Measurements from ENCODE around the gene SEPTIN10. TPM values are rescaled to one million over a fixed set of nuclear protein-coding genes. Genes with fewer than 3 reads are reported as not detected.

The SEPTIN10 gene
- total and polyA plus RNA-seq, 2 of the 8 experiments (the other 6 are each of a cell fraction or from before 2014, with no cell fraction given) = 23.7 to 101 TPM

DNA sequence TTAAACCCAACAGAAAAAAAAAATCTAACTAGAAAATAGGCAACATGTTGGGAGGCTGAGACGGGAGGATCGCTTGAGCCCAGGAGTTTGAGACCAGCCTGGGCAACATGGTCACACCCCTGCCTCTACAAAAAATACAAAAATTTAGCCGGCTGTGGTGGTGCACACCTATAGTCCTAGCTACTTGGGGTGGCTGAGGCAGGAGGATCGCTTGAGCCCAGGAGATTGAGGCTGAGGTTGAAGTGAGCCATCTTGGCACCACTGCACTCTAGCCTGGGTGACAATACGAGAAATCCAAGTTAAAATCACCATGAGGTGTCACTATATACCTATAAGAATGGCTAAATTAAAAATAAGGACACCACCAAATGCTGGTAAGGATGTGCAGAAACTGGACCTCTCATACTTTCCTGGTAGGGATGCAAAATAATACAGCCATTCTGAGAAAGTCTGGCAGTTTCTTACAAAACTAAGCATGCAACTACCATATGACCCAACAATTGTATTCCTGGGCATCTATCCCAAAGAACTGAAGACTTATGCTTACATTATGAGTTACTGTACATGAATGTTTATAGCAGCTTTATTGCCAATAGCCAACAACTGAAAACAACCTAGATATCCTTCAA, 2.2 kb downstream of the SEPTIN10 start:
- no peak overlapping the region for H3K56ac ChIP-seq (replicated peaks; ENCODE audit: insufficient read length, low read depth, low read length)
- H2AK5ac ChIP-seq (ENCODE audit: low read depth, low read length) = no peak overlapping the region
- no peak overlapping the region for H4K5ac ChIP-seq (ENCODE audit: insufficient read length, low read depth, low read length)
- H2BK20ac ChIP-seq (ENCODE audit: low read length) = no peak overlapping the region
- H3K4me2 ChIP-seq (ENCODE audit: insufficient read depth in 1 of 2, low read depth in 2 of 2, low read length in 2 of 2) = peak overlapping the region; percentile 68 to 74; a peak in 3 of 4 replicates
- no peak overlapping the region for H2BK12ac ChIP-seq (ENCODE audit: low read depth, low read length)
- H3K36me3 ChIP-seq (ENCODE audit: control insufficient read depth in 2 of 4, insufficient read depth in 4 of 4, low read length in 3 of 4) = no peaks in the 10 kb centered on the region
- no peak overlapping the region for H3K4ac ChIP-seq (replicated peaks; ENCODE audit: insufficient read length, low read depth, low read length)
- no peak overlapping the region for H3K23ac ChIP-seq (ENCODE audit: insufficient read length)
- H2BK5ac ChIP-seq (ENCODE audit: low read depth, low read length) = no peak overlapping the region
- H3K4me1 ChIP-seq (replicated peaks in 1 of 4; ENCODE audit: control insufficient read depth in 3 of 4, insufficient read depth in 4 of 4, low read length in 3 of 4) = peaks cover 0 to 17% (median 8%) of the 10 kb centered on the region in 4 experiments; a peak in 5 of 7 replicates
- H3K23me2 ChIP-seq (ENCODE audit: low read depth, low read length) = peaks cover 12% of the 10 kb centered on the region
- no peak overlapping the region for H3K27ac ChIP-seq (ENCODE audit: low read depth, low read length)
- FAIRE-seq = no peak
- peak; percentile 3 to 18; a peak in 1 of 4 replicates for TF ChIP-seq RAD21 (IDR thresholded peaks at IDR 0.05 in 1 of 2, conservative IDR thresholded peaks at IDR 0.05 in 1 of 2; ENCODE audit: low read depth in 2 of 2, low read length in 2 of 2)
- TF ChIP-seq ZNF274 (IDR thresholded peaks at IDR 0.05; ENCODE audit: borderline replicate concordance, extremely low read depth, low read length) = no peak
- H2BK120ac ChIP-seq (replicated peaks; ENCODE audit: low read depth, low read length) = no peak overlapping the region
- peaks cover 0 to 12% of the 10 kb centered on the region in 2 experiments for H4K20me1 ChIP-seq (replicated peaks in 1 of 2; ENCODE audit: control insufficient read depth in 1 of 2, insufficient read depth in 2 of 2, low read length in 2 of 2)
- POLR2A ChIA-PET (ENCODE audit: partially characterized antibody) = no interaction called here
- H3K27me3 ChIP-seq (replicated peaks in 1 of 4; ENCODE audit: control insufficient read depth in 3 of 4, extremely low read depth in 1 of 4, insufficient read depth in 3 of 4, low read length in 3 of 4) = peaks cover 0 to 17% (median 11%) of the 10 kb centered on the region in 4 experiments; a peak in 5 of 7 replicates
- H2BK15ac ChIP-seq (ENCODE audit: low read length) = no peak overlapping the region
- 72% methylated on average over 5 of the region's 5 CpGs; no CpG with 5 or more reads in 1 of the 2 experiments for WGBS, 2 experiments (ENCODE audit: extremely low coverage in 1 of 2, insufficient coverage in 1 of 2, insufficient read length in 1 of 2, insufficient replicate concordance in 2 of 2, low coverage in 1 of 2, low lambda C conversion rate in 2 of 2, missing lambda C conversion rate in 1 of 2)
- DNase-seq (ENCODE audit: low read depth in 1 of 2, low spot score in 2 of 2) = no peak
- no peak overlapping the region; the same call in 1 of the 2 replicates for H4K8ac ChIP-seq (ENCODE audit: extremely low read depth, insufficient read depth, low read length)
- no peak overlapping the region for H3K9ac ChIP-seq (replicated peaks in 1 of 4; ENCODE audit: extremely low read depth in 1 of 4, low read depth in 3 of 4, low read length in 3 of 4)
- CTCF ChIA-PET (ENCODE audit: partially characterized antibody) = interaction anchor here (1.8 kb wide), 1 partner anchor 9 kb away, joined by 6 read pairs; no protein-coding TSS in a partner anchor
- H2AFZ ChIP-seq (ENCODE audit: low read length) = no peak overlapping the region
- H3K14ac ChIP-seq (ENCODE audit: insufficient read length) = no peak overlapping the region
- no peak overlapping the region for H4K91ac ChIP-seq (replicated peaks; ENCODE audit: insufficient read length, low read length)
- no peak overlapping the region for H3K18ac ChIP-seq (ENCODE audit: extremely low read depth, low read length)
- no peaks in the 10 kb centered on the region for H3K9me3 ChIP-seq (ENCODE audit: insufficient read depth in 2 of 2, low read depth in 1 of 2, low read length in 1 of 2)
- H3K79me2 ChIP-seq (ENCODE audit: control insufficient read depth in 1 of 2, insufficient read depth in 2 of 2, low read length in 2 of 2) = peaks cover 12 to 76% of the 10 kb centered on the region in 2 experiments
- peaks cover 2% of the 10 kb centered on the region; the same call in 1 of the 2 replicates for H3K79me1 ChIP-seq (ENCODE audit: low read depth, low read length)
- H3K4me3 ChIP-seq (ENCODE audit: extremely low read depth in 1 of 4, insufficient read depth in 2 of 4, low read depth in 3 of 4, low read length in 4 of 4) = peak overlapping the region in 3 of 4 experiments; percentile 82 to 97 (median 89); a peak in 3 of 8 replicates

Measured in H1 (cell line).